ENCODE data around the gene ATP1A4.

The ATP1A4 gene

GRCh38 chr1:160168609-160169369, 17.4 kb downstream of the ATP1A4 start:
- Histone ChIP-seq H3K27ac (ENCODE audit: extremely low read depth, low read depth, low read length) (no peak overlapping the region), H3K36me3 (ENCODE audit: control insufficient read depth in 2 of 2, insufficient read depth in 1 of 2, low read length in 2 of 2) (no peaks in the 10 kb centered on the region), H3K9me3 (ENCODE audit: control insufficient read depth, insufficient read depth, low read depth, low read length) (no peaks in the 10 kb centered on the region), H3K4me3 (ENCODE audit: low read depth, low read length) (no peak overlapping the region), H3K4me1 (ENCODE audit: control insufficient read depth, insufficient read depth, low read length) (no peaks in the 10 kb centered on the region)
- ChIA-PET POLR2A (interaction anchor here (0.7 kb wide), 1 partner anchor 105 kb away, joined by 4 read pairs; no protein-coding TSS in a partner anchor), CTCF (interaction anchor here (1.0 to 1.9 kb wide), 5 partner anchors 25 to 84 kb away, joined by 3 to 6 read pairs (median 4); no protein-coding TSS in a partner anchor)
- peak; percentile 38; the same call in 1 of the 2 replicates for TF ChIP-seq ZSCAN16 (tag by site-specific recombination; IDR thresholded peaks at IDR 0.05)
- TF ChIP-seq SETDB1 (IDR thresholded peaks at IDR 0.05; ENCODE audit: insufficient read length, low read length), result no peak
- TF ChIP-seq GFI1B (tag by site-specific recombination; IDR thresholded peaks at IDR 0.05), result no peak
- no peak for TF ChIP-seq ZIC2 (tag by site-specific recombination; IDR thresholded peaks at IDR 0.05)

- POLR2A ChIA-PET, result no interaction called here
- no peaks in the 10 kb centered on the region for H3K36me3 ChIP-seq (ENCODE audit: control insufficient read depth in 2 of 2, insufficient read depth in 1 of 2, low read length in 2 of 2)
- no peak overlapping the region for H3K4me3 ChIP-seq (ENCODE audit: low read depth, low read length)
- CTCF ChIA-PET, result interaction anchor here (0.6 to 1.9 kb wide), 7 partner anchors 24 to 1099 kb away, joined by 3 to 6 read pairs (median 4); no protein-coding TSS in a partner anchor
- H3K27ac ChIP-seq (ENCODE audit: extremely low read depth, low read depth, low read length), result no peak overlapping the region
- no peaks in the 10 kb centered on the region for H3K4me1 ChIP-seq (ENCODE audit: control insufficient read depth, insufficient read depth, low read length)
- no peaks in the 10 kb centered on the region for H3K9me3 ChIP-seq (ENCODE audit: control insufficient read depth, insufficient read depth, low read depth, low read length)
- TF ChIP-seq ZIC2 (tag by site-specific recombination; IDR thresholded peaks at IDR 0.05) (peak; percentile 86), ZNF175 (tag by site-specific recombination; IDR thresholded peaks at IDR 0.05) (no peak)
Measured at GRCh38 chr1:160169553-160170399, 18.4 kb downstream of the ATP1A4 start.

GRCh38 chr1:160171354-160171753, 20.0 kb downstream of the ATP1A4 start:
- no peak overlapping the region for H3K27ac ChIP-seq (ENCODE audit: extremely low read depth, low read depth, low read length)
- no peak for TF ChIP-seq TSHZ1 (tag by site-specific recombination; IDR thresholded peaks at IDR 0.05; ENCODE audit: borderline replicate concordance)
- no peak for TF ChIP-seq ZNF280C (tag by site-specific recombination; IDR thresholded peaks at IDR 0.05)
- no peak for TF ChIP-seq ZNF214 (tag by site-specific recombination; IDR thresholded peaks at IDR 0.05; ENCODE audit: borderline replicate concordance)
- TF ChIP-seq ZNF837 (tag by site-specific recombination; IDR thresholded peaks at IDR 0.05), result no peak
- no peak for TF ChIP-seq ZNF658 (tag by site-specific recombination; IDR thresholded peaks at IDR 0.05)
- TF ChIP-seq ZNF645 (tag by site-specific recombination; IDR thresholded peaks at IDR 0.05), result no peak
- TF ChIP-seq ZNF626 (tag by site-specific recombination; IDR thresholded peaks at IDR 0.05), result no peak
- TF ChIP-seq ZNF76 (tag by site-specific recombination; IDR thresholded peaks at IDR 0.05; ENCODE audit: borderline replicate concordance, low read depth), result no peak
- no peaks in the 10 kb centered on the region for H3K36me3 ChIP-seq (ENCODE audit: control insufficient read depth in 2 of 2, insufficient read depth in 1 of 2, low read length in 2 of 2)
- H3K4me3 ChIP-seq (ENCODE audit: low read depth, low read length), result no peak overlapping the region
- POLR2A ChIA-PET, result no interaction called here
- H3K9me3 ChIP-seq (ENCODE audit: control insufficient read depth, insufficient read depth, low read depth, low read length), result no peaks in the 10 kb centered on the region
- no peaks in the 10 kb centered on the region for H3K4me1 ChIP-seq (ENCODE audit: control insufficient read depth, insufficient read depth, low read length)
- CTCF ChIA-PET, result interaction anchor here (0.8 to 2.5 kb wide), 2 partner anchors 9 to 22 kb away, joined by 3 to 8 read pairs; no protein-coding TSS in a partner anchor
